ENCODE results near the gene DLGAP1.
"Not testable (repeated sequence)": the region's sequence is repeated elsewhere in the genome, so short reads cannot be mapped to it uniquely, and the experiment has no call there.

Gene DLGAP1

GRCh38 chr18:3623769-3624545 is 831.1 kb downstream of the DLGAP1 start:
- FAIRE-seq: no peak
- DNase-seq (ENCODE audit: insufficient read length, low spot score): no peak

- FAIRE-seq: no peak
- DNase-seq (ENCODE audit: insufficient read length, low spot score): no peak
Observed at GRCh38 chr18:3620146-3621119, 834.7 kb downstream of the DLGAP1 start.

DNA sequence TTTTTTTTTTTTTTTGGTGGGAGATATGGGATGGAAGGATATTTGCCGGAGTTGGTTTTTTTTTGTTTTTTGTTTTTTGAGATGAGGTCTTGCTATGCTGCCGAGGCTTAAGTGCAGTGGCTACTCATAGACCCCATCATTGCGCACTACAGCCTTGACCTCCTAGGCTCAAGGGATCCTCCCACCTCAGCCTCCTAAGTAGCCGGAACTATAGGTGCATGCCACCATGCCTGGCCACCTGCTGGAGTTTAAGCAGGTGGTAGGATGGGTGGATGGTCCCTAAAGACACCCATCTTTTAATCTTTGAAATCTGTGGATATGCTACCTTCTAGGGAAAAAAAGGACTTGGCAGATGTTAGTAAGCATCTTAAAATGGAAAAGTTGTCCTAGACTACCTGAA is 835.4 kb downstream of the DLGAP1 start:
- no peak for FAIRE-seq

DNA sequence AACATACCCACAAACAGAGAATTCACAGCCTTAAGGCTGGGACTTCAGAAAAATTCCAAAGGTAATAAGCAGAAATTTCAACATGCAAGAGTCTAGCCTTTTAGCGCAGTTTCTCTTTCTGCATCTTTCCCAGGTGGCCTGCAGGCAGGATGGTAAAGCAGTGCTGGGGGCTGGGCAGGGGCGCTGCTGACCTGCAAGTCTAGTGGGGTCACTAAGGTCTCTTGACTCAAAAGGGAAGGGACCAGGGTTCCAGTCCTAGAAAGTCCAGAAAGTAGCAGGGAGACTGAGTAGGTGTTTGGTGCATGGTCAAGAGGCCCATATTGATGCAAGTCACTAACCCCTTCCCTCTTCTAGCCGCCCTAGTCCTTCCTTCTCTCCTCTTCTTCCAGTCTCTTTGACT is 835.9 kb downstream of the DLGAP1 start:
- FAIRE-seq (no peak), DNase-seq (ENCODE audit: insufficient read length, low spot score) (no peak)

More for the DNA sequence above, 835.4 kb downstream of the DLGAP1 start:
- no peak for DNase-seq (ENCODE audit: insufficient read length, low spot score)

DNA sequence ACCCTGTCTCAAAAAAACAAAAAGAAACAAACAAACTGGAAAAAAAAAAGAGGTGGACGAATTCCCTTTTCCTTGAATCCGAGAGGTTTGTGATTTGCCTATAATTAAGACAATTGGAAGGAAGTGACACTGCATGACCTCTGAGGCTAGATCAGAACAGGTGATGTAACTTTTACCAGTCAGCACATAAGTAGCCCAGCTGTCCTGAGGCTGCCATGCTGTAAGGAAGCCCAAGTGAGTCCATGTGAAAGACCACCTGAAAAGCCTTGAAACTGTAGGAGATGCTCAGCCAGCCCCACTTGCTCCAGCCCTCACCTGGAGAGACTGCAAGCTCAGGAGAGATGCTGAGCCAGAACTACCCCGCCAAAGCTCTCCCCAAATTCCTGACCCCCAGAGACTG is 838.4 kb downstream of the DLGAP1 start:
- FAIRE-seq: no peak
- DNase-seq (ENCODE audit: insufficient read length, low spot score): no peak

- DNase-seq (ENCODE audit: insufficient read length, low spot score) (no peak), FAIRE-seq (no peak)
Observed at GRCh38 chr18:3616142-3616541, 839.0 kb downstream of the DLGAP1 start.

- no peak for DNase-seq (ENCODE audit: insufficient read length, low spot score)
- FAIRE-seq: no peak
Observed at GRCh38 chr18:3615374-3615985, 839.6 kb downstream of the DLGAP1 start.

DNA sequence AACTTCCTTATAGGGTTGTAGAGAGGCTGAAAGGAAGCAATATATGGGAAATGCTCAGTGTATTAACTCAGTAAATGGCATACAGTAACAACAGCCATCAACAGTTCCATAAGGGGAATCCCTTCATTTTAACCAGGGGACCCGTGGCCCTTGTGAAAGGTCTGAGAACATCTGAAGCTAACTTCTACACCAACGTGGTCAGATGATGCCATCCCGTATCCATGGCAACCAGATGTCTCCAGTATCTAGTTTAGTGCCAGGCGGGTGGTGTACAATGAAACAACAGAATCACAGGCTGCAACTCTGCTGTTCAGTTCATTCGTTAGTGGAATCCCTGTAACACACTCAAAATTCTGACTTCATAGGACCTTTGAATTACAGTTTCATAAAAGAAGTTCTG is 842.8 kb downstream of the DLGAP1 start:
- FAIRE-seq (no peak), DNase-seq (ENCODE audit: insufficient read length, low spot score) (no peak)

GRCh38 chr18:3611313-3612090 is 843.6 kb downstream of the DLGAP1 start:
- FAIRE-seq (no peak), DNase-seq (ENCODE audit: insufficient read length, low spot score) (no peak)

DNA sequence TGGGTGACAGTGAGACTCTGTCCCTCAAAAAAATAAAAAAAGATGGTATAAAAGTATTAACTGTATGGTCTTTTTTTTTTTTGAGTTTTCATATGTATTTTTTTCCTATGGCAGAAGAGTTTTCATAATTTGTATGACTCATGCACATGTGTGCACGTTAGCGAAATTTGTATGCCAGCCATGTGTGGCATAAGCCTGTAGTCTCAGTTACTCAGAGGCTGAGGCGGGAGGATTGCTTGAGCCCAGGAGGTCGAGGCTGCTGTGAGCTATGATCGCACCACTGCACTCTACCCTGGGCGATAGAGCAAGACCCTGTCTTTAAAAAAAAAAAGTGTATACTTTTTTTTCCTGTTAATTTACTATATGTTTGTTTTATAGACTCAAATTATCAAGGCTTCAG is 844.3 kb downstream of the DLGAP1 start:
- FAIRE-seq (no peak), DNase-seq (ENCODE audit: insufficient read length, low spot score) (no peak)

DNA sequence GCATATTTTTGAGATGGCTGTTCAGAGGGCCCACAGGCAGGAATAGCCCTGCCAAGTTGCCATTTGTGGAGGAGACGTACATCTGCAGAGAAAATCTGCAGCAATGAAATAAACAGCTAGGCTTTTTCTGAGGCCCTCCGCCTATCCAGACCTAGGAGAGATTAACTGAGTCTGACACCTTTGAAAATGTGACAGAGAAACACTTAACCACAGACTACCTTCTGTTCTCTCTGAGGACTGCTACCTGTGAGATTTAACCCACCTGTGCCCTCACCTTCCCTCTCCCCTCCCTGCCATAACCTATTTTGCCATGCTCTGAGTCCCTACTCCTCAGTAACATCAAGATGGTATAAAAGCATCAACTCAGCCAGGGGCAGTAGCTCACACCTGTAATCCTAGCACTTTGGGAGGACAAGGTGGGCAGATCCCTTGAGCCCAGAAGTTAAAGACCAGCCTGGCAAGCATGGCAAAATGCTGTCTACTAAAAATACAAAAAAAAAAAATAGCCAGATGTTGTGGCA is 844.9 kb downstream of the DLGAP1 start:
- FAIRE-seq: no peak
- no peak for DNase-seq (ENCODE audit: insufficient read length, low spot score)

DNA sequence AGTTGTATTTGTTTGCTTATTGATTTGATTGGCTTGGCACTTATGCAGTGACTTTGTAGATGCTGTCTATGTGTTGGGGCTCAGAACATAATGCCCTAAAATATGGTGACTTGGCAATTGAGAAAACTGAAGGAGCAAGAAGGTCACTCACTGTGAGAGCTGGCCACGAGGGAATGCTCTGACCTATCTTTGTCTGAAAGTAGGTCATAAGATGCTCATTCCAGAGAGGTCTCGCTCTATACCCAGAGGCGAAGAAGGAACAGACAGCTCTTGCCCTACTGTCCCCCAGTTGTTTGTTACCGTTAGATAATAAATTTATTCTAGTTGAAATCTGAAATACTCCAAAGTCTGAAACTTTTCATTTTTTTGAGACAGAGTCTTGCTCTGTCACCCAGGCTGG is 846.6 kb downstream of the DLGAP1 start:
- DNase-seq (ENCODE audit: insufficient read length, low spot score) (no peak), FAIRE-seq (no peak)

- not testable (repeated sequence) for DNase-seq (ENCODE audit: insufficient read length, low spot score); FAIRE-seq
Observed at GRCh38 chr18:3608099-3608453, 847.0 kb downstream of the DLGAP1 start.

GRCh38 chr18:3607309-3608098 is 847.6 kb downstream of the DLGAP1 start:
- FAIRE-seq (no peak), DNase-seq (ENCODE audit: insufficient read length, low spot score) (no peak)

DNA sequence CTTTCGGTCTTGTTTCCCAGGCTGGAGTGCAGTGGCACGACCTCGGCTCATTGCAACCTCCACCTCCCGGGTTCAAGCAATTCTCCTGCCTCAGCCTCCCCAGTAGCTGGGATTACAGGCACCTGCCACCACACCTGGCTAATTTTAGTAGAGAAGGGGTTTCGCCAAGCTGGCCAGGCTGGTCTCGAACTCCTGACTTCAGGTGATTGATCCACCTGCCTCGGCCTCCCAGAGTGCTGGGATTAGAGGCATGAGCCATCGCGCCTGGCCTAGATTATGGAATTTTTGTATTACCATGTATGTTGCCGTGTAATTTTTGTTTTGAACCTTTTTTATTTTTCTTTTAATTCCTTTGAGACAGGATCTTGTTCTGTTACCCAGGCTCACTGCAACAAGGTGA is 848.2 kb downstream of the DLGAP1 start:
- FAIRE-seq; DNase-seq (ENCODE audit: insufficient read length, low spot score): not testable (repeated sequence)

GRCh38 chr18:3605954-3606443 is 849.1 kb downstream of the DLGAP1 start:
- FAIRE-seq: no peak
- DNase-seq (ENCODE audit: insufficient read length, low spot score): no peak

DNA sequence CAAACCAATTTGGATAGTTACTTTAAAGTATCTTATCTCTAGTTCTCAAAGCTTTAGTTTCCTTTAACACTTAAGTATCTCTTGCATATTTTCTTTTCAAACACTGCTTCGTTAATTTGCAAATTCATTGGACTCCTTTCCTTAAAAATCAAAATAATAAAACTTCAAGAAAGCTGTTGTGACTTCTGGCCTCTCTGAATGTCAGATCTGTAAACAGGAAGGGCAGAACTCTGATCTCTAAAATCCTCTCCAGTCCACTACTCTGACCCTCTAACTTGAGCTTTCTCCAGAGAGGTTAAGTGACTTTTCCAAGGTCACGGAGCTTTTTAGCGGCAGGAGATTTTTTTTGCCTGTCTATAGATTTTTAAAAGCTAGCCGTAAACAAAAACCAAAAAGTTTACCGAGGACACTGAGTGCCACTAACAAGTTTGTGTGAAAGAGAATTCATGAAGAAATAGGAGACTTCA is 849.6 kb downstream of the DLGAP1 start:
- FAIRE-seq: no peak
- DNase-seq (ENCODE audit: insufficient read length, low spot score): no peak

DNA sequence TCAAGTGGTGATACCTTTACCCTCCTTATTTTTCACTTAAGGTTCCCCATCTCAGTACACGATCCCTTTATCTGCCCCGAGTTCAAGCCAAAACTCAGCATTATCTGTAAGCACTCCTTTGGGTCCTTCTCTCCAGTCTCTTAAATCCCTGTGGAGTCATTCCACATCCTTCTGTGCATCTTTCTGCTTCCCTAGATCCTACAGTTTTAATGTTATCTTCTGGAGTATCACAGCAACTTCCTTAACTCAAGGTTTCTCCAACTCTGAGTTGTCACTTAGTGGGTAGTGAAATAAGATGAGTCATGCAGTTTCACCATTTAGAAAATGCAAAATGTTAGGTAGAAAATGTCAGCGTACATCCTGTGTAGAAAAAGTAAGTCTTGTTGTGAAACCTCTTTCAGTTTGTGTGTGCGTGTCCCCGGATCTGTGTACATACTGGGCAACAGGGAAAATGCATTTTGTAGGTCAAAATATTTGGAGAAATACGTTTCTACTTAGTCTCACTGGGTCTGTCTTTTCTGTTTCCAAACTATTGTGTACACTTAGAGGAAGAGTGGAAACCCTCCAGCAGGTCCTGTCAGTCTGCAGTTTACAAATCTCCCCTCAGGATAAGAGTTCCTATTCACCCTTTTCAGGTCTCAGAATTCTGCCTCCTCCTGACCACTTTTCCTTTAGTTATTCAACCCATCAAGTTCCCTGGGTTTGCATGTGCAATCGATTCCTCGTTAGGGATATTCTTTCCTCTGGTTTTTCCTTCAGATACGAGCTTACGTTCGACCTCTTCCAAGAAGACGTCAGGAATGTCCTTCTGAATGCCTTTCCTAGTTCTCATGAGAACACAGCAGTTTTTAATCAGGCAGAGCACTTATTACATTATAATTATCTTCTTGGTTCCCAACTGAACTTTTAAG is 850.4 kb downstream of the DLGAP1 start:
- DNase-seq (ENCODE audit: insufficient read length, low spot score) (no peak), FAIRE-seq (peak; percentile 76)

GRCh38 chr18:3604235-3604497 is 850.9 kb downstream of the DLGAP1 start:
- DNase-seq (ENCODE audit: insufficient read length, low spot score) (no peak), FAIRE-seq (no peak)

All from GM19239 (cell line).